Body of pancreas (tissue), 4 donors: ENCODE data around the gene PAX2. TPM values are rescaled to one million over a fixed set of nuclear protein-coding genes. Genes with fewer than 3 reads are reported as not detected.

Experiments used
- ATAC-seq: fragments of 150-250 bp; one replicate; pipeline ENCODE4 v1.9.1; 2016
- DNase-seq, 4 donors: peaks; one replicate each; pipeline ENCODE4 v3.0.0-alpha.2; 2019
- H3K27ac ChIP-seq, 4 donors: fragments of 200-600 bp; sonication (generic); 1 replicate in 3 of 4; 2 replicates in 1 of 4; pipeline versions ENCODE4 v1.5.1 to v1.6.1; 2016 to 2019; ENCODE audit warnings: mild to moderate bottlenecking in 1 of 4, mixed read lengths in 1 of 4, moderate library complexity in 1 of 4
- H3K27me3 ChIP-seq, 2 donors: fragments of 200-600 bp; sonication (generic); one replicate each; pipeline ENCODE4 v1.6.0; 2016; ENCODE audit warnings: mild to moderate bottlenecking in 1 of 2
- H3K36me3 ChIP-seq, 2 donors: fragments of 200-600 bp; sonication (generic); replicated peaks in 1 of 2; 2 replicates each; pipeline ENCODE4 v1.5.1; 2016; ENCODE audit warnings: low read depth in 2 of 2; ENCODE audit not compliant: insufficient read depth in 1 of 2
- H3K4me1 ChIP-seq: fragments of 200-600 bp; sonication (generic); one replicate; pipeline ENCODE4 v1.6.0; 2016
- H3K4me3 ChIP-seq, 2 donors: fragments of 200-600 bp; sonication (generic); 1 replicate in 1 of 2; 2 replicates in 1 of 2; pipeline ENCODE4 v1.5.1; 2016 to 2019
- H3K9me3 ChIP-seq, 3 donors: fragments of 200-600 bp; sonication (generic); 1 replicate in 2 of 3; 2 replicates in 1 of 3; pipeline ENCODE4 v1.5.1; 2016
- POLR2A ChIP-seq, 3 donors: fragments of 450-650 bp; IDR thresholded peaks; one replicate each; pipeline ENCODE4 v1.6.1; 2016; ENCODE audit warnings: antibody characterized with exemption in 3 of 3, mild to moderate bottlenecking in 2 of 3
- WGBS, 2 donors: methylation state at CpG; one replicate each; pipeline ENCODE4 v1.1.5; 2017; 5-methylcytosine and 5-hydroxymethylcytosine counted together
- intact Hi-C: fragments of 100-400 bp; cut with DNase I; formaldehyde crosslinking; loops from one replicate; pipeline ENCODE4 v1.15.1; 2023
- total RNA-seq, 2 donors: library from RNA; depleted of rRNA; stranded (reverse); fragments of >200 nt; gene quantifications; one replicate each; pipeline ENCODE4 v1.1.0, GENCODE V29; 2016
- TF ChIP-seq, protein P1 (sequence below), 7 experiments: fragments of 450-650 bp in 4 of 7; fragments of 200-600 bp in 3 of 7; sonication (generic) in 3 of 7; IDR thresholded peaks; one replicate each; pipeline ENCODE4 v1.5.1; 2016 to 2019; ENCODE audit warnings: antibody characterized with exemption in 7 of 7

Gene PAX2
- total RNA-seq, 2 donors from 2014 or later: under 0.01 TPM; not detected in 1

DNA sequence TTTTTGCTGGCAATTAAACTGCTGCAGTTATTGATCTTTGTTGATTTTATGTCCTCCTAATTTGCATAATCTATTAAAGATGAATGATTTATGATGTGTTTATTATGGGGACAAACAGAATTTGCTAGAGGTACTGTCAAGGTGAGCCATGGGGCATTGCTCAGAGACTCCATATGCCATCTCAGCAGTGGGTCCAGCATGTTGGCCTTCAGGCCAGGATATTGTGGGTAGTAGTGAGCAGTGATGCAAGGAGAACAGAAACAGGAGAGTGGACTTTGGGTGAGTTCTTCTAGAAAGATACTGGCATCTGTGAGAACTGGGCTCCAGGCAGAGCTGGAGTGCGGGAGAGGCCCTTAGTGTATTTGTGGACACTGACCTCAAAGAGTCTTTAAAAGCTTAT lies 65.9 kb downstream of the PAX2 start:
- TF ChIP-seq, protein P1, sequence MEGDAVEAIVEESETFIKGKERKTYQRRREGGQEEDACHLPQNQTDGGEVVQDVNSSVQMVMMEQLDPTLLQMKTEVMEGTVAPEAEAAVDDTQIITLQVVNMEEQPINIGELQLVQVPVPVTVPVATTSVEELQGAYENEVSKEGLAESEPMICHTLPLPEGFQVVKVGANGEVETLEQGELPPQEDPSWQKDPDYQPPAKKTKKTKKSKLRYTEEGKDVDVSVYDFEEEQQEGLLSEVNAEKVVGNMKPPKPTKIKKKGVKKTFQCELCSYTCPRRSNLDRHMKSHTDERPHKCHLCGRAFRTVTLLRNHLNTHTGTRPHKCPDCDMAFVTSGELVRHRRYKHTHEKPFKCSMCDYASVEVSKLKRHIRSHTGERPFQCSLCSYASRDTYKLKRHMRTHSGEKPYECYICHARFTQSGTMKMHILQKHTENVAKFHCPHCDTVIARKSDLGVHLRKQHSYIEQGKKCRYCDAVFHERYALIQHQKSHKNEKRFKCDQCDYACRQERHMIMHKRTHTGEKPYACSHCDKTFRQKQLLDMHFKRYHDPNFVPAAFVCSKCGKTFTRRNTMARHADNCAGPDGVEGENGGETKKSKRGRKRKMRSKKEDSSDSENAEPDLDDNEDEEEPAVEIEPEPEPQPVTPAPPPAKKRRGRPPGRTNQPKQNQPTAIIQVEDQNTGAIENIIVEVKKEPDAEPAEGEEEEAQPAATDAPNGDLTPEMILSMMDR (IDR thresholded peaks at IDR 0.05): no peak
- no peak for TF ChIP-seq POLR2A (IDR thresholded peaks at IDR 0.05)
- no peaks in the 10 kb centered on the region for H3K9me3 ChIP-seq
- H3K4me3 ChIP-seq: no peak overlapping the region
- no peaks in the 10 kb centered on the region for H3K36me3 ChIP-seq
- no peak for DNase-seq
- 92 to 95% methylated on average over 1 of the region's 1 CpG for WGBS, 2 donors
- no peaks in the 10 kb centered on the region for H3K27me3 ChIP-seq
- no peak overlapping the region for H3K27ac ChIP-seq
- H3K4me1 ChIP-seq: peaks cover 12% of the 10 kb centered on the region
- intact Hi-C loops: no loop called here
- no peak for ATAC-seq

DNA sequence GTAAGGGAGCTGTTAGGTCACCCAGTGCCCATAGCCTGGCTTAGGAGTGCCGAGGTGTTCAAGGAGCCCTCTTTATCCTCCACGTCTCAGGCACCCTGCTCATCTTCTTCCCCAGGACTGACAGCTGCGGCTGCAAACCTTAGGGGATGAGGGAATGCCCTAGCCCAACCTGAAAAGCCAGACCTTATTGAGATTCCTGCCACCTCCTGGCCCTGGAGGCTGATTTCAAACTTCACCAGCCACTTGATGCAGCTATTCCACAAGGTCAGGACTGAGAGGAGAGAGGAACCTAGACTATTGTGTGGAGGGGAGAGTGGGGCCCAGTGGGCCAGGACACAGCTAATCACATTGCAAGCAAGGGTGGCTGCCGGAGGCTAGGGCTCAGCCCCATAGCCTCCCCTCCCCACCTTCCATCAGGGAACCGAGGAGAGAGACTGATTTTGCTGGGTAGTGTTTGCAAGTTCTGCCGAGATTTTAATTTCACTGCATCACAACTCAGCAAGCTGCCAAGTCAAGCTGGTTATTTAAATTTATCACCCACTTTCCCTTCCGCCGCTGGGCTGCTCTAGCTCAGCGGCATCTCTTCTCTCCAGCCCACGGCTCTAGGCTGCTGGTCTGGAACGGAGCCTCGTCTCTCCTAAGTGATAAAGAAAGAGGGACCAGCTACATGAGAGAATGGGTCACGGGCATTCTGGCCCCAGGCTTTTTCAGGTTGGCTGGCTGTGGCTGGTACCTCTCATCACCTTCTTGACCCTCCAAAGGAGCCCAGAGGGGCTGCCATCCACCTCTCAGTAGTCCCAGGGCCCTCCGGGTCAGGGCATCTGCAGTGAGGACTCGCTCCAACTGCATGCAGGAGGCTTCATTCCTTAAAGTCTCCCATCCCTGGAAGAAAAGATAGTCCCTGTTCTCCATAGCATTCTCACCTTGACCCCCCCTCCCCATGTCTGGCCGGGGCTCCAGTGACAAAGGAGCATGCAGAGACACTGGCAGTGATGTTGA lies 66.7 kb downstream of the PAX2 start:
- ATAC-seq: no peak
- Histone ChIP-seq H3K9me3 (no peaks in the 10 kb centered on the region), H3K4me1 (peaks cover 12% of the 10 kb centered on the region), H3K4me3 (no peak overlapping the region), H3K27me3 (no peaks in the 10 kb centered on the region), H3K27ac (no peak overlapping the region), H3K36me3 (no peaks in the 10 kb centered on the region)
- TF ChIP-seq POLR2A (IDR thresholded peaks at IDR 0.05): no peak
- TF ChIP-seq, protein P1 (IDR thresholded peaks at IDR 0.05): no peak
- no peak for DNase-seq
- WGBS, 2 donors: 81 to 84% methylated on average over 14 to 16 of the region's 16 CpGs
- intact Hi-C loops: no loop called here

DNA sequence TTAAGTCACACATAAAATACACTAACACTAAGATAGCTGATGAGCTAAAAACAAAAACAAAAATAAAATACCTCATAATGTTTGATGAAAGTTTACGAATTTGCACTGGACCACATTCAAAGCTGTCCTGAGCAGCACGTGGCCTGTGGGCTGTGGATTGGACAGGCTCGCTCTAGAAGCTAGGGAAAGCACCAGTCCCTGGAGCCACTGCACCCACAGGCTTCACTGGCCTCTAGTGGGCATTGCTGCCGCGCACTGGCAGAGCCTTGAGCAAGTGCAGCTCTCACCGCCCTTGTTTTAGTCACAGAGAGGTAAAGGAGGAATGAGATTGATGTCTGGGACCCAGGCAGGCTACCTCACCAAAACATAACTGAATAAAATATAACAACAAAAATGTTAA lies 67.6 kb downstream of the PAX2 start:
- intact Hi-C loops: no loop called here
- H3K4me3 ChIP-seq: no peak overlapping the region
- no peaks in the 10 kb centered on the region for H3K9me3 ChIP-seq
- no peaks in the 10 kb centered on the region for H3K27me3 ChIP-seq
- TF ChIP-seq POLR2A (IDR thresholded peaks at IDR 0.05): no peak
- TF ChIP-seq, protein P1 (IDR thresholded peaks at IDR 0.05): no peak
- no peak overlapping the region for H3K27ac ChIP-seq
- DNase-seq (no peak), ATAC-seq (no peak)
- no peaks in the 10 kb centered on the region for H3K36me3 ChIP-seq
- H3K4me1 ChIP-seq: peaks cover 12% of the 10 kb centered on the region
- 80 to 82% methylated on average over 6 of the region's 6 CpGs for WGBS, 2 donors

DNA sequence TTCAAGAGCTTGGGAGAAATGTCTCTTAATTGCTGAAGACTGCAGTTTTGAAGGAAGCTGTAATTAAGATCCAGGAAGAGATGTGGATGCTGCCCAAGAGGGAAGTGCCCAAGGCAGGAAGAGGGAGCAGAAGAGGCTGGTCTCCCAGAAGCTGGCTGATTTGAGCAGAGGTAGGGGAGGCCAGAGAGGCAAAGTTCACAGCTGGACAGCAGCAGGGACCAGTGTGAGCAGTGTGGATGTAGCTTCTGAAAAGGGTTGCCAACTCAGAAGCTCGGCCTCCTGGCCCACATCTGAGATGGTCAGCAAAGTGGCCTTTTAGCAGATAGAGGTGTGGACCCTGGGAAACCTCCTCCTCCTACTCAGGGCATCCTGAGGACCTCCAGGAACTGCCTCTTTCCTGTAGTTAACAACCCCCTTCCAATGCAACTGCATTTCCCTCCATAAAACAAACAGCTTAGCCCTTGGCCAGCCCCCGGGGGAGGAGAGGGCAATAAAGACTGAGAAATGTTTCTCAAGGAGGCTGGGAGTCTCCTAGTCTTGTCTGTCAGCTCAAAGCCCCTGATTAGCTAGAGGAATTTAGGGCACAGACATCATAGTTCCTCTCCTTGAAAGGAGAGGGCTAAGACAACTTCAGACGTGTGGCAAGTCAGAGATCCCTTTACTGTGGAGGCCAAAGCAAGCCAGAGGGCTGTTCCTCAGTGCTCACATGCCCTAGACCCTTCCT lies 69.5 kb downstream of the PAX2 start:
- H3K27me3 ChIP-seq: no peaks in the 10 kb centered on the region
- ATAC-seq: no peak
- TF ChIP-seq, protein P1 (IDR thresholded peaks at IDR 0.05): no peak
- no peak for TF ChIP-seq POLR2A (IDR thresholded peaks at IDR 0.05)
- intact Hi-C loops: no loop called here
- no peak for DNase-seq
- H3K4me1 ChIP-seq: peaks cover 12% of the 10 kb centered on the region
- H3K4me3 ChIP-seq: no peak overlapping the region
- H3K27ac ChIP-seq: no peak overlapping the region
- WGBS, 2 donors: 36 to 43% methylated on average over 3 of the region's 3 CpGs
- no peaks in the 10 kb centered on the region for H3K9me3 ChIP-seq
- no peaks in the 10 kb centered on the region for H3K36me3 ChIP-seq
